GM19193 (cell line): ENCODE results near the gene CCNG1.

Experiments used
- POLR2A ChIP-seq: IDR thresholded peaks from 4 replicates; pipeline ENCODE4 v1.6.1; 2011; ENCODE audit not compliant: insufficient read depth, insufficient read length; ENCODE audit errors: extremely low read depth

CCNG1 gene

GRCh38 chr5:163467682-163468081, 30.3 kb downstream of the CCNG1 start:
- no peak for TF ChIP-seq POLR2A

GRCh38 chr5:163473635-163474243, 36.3 kb downstream of the CCNG1 start:
- TF ChIP-seq POLR2A = no peak

- TF ChIP-seq POLR2A = no peak
Measured at GRCh38 chr5:163475411-163475810, 38.0 kb downstream of the CCNG1 start.

- no peak for TF ChIP-seq POLR2A
Measured at GRCh38 chr5:163478126-163478981, 41.0 kb downstream of the CCNG1 start.

GRCh38 chr5:163478982-163479271, 41.5 kb downstream of the CCNG1 start:
- TF ChIP-seq POLR2A = no peak

GRCh38 chr5:163489055-163489744, 51.8 kb downstream of the CCNG1 start:
- TF ChIP-seq POLR2A = no peak

- TF ChIP-seq POLR2A = no peak
Measured at GRCh38 chr5:163489745-163490075, 52.3 kb downstream of the CCNG1 start.
